Measurements from ENCODE around the gene GLIS2.
"Not testable (repeated sequence)": the region's sequence is repeated elsewhere in the genome, so short reads cannot be mapped to it uniquely, and the experiment has no call there.

The GLIS2 gene

GRCh38 chr16:4320571-4321137, 4.8 kb downstream of the GLIS2 start:
- DNase-seq (ENCODE audit: low spot score): no peak

GRCh38 chr16:4321286-4322120, 5.6 kb downstream of the GLIS2 start:
- no peak for DNase-seq (ENCODE audit: low spot score)

GRCh38 chr16:4322121-4323052, 6.5 kb downstream of the GLIS2 start:
- no peak for DNase-seq (ENCODE audit: low spot score)

- DNase-seq (ENCODE audit: low spot score): no peak
These were observed 7.4 kb downstream of the GLIS2 start for GRCh38 chr16:4323071-4323844.

- no peak for DNase-seq (ENCODE audit: low spot score)
These were observed 8.1 kb downstream of the GLIS2 start for GRCh38 chr16:4323845-4324488.

- DNase-seq (ENCODE audit: low spot score): no peak
These were observed 8.8 kb downstream of the GLIS2 start for GRCh38 chr16:4324492-4325252.

GRCh38 chr16:4325253-4325758, 9.4 kb downstream of the GLIS2 start:
- DNase-seq (ENCODE audit: low spot score): no peak

GRCh38 chr16:4327386-4328045, 11.6 kb downstream of the GLIS2 start:
- DNase-seq (ENCODE audit: low spot score): no peak

GRCh38 chr16:4328046-4328781, 12.3 kb downstream of the GLIS2 start:
- peak; percentile 93 for DNase-seq (ENCODE audit: low spot score)

GRCh38 chr16:4328782-4329775, 13.2 kb downstream of the GLIS2 start:
- no peak for DNase-seq (ENCODE audit: low spot score)

GRCh38 chr16:4330277-4330874, 14.5 kb downstream of the GLIS2 start:
- DNase-seq (ENCODE audit: low spot score): peak; percentile 95

- no peak for DNase-seq (ENCODE audit: low spot score)
These were observed 16.2 kb downstream of the GLIS2 start for GRCh38 chr16:4332083-4332482.

- no peak for DNase-seq (ENCODE audit: low spot score)
These were observed 16.9 kb downstream of the GLIS2 start for GRCh38 chr16:4332623-4333307.

GRCh38 chr16:4333308-4333638, 17.4 kb downstream of the GLIS2 start:
- no peak for DNase-seq (ENCODE audit: low spot score)

GRCh38 chr16:4333714-4334113, 17.8 kb downstream of the GLIS2 start:
- not testable (repeated sequence) for DNase-seq (ENCODE audit: low spot score)

- DNase-seq (ENCODE audit: low spot score): no peak
These were observed 19.0 kb downstream of the GLIS2 start for GRCh38 chr16:4334724-4335495.

All from HuH-7.5 (cell line).